HEK293 (cell line): ENCODE results near the gene ZNF543.
A peak's percentile ranks its signal among the peaks of the same experiment; 100 is the strongest.

Experiments
- CTCF ChIA-PET: fragments of 350-600 bp; formaldehyde crosslinking; extraction: SDS; loops from one replicate; lab custom pipeline; 2021; ENCODE audit warnings: antibody characterized with exemption; lab: Yijun Ruan, JAX
- POLR2A ChIA-PET: fragments of 300-600 bp; formaldehyde crosslinking; extraction: SDS; loops from one replicate; lab custom pipeline; 2020; ENCODE audit warnings: antibody characterized with exemption, inconsistent platforms; lab: Yijun Ruan, JAX
- H3K27ac ChIP-seq: fragments of 200-500 bp; sonication (Bioruptor generic); 2 replicates; pipeline ENCODE4 v1.5.1; 2014; ENCODE audit warnings: low read depth, low read length, control low read depth, inconsistent platforms; ENCODE audit errors: extremely low read depth
- H3K36me3 ChIP-seq, 2 experiments: fragments of 200-500 bp in 1 of 2; sonication (Bioruptor generic) in 1 of 2; 1 replicate in 1 of 2; 2 replicates in 1 of 2; pipeline ENCODE4 v1.5.1; 2014 to 2017; ENCODE audit warnings: inconsistent platforms in 2 of 2, low read length in 2 of 2; ENCODE audit not compliant: control insufficient read depth in 2 of 2, insufficient read depth in 1 of 2
- H3K4me1 ChIP-seq: fragments of 200-500 bp; sonication (Bioruptor generic); 2 replicates; pipeline ENCODE4 v1.5.1; 2014; ENCODE audit warnings: mild to moderate bottlenecking, low read length, inconsistent platforms; ENCODE audit not compliant: control insufficient read depth, insufficient read depth
- H3K4me3 ChIP-seq: 2 replicates; pipeline ENCODE4 v1.5.1; 2011; ENCODE audit warnings: low read depth, mild to moderate bottlenecking, control low read depth, low read length, moderate library complexity
- H3K9me3 ChIP-seq: fragments of 200-500 bp; sonication (Bioruptor generic); 2 replicates; pipeline ENCODE4 v1.5.1; 2014; ENCODE audit warnings: low read depth, low read length, inconsistent platforms; ENCODE audit not compliant: control insufficient read depth, insufficient read depth
- FEZF1 ChIP-seq: fragments of 450-650 bp; formaldehyde crosslinking; IDR thresholded peaks from 2 replicates; pipeline ENCODE4 v1.5.1; 2016; ENCODE audit warnings: missing biosample characterization, missing genetic modification characterization
- GLI4 ChIP-seq: fragments of 450-650 bp; formaldehyde crosslinking; IDR thresholded peaks from 2 replicates; pipeline ENCODE4 v1.5.1; 2016; ENCODE audit warnings: missing biosample characterization, missing genetic modification characterization
- GLIS1 ChIP-seq: fragments of 450-650 bp; formaldehyde crosslinking; IDR thresholded peaks from 2 replicates; pipeline ENCODE4 v1.5.1; 2016; ENCODE audit warnings: missing biosample characterization, missing genetic modification characterization
- KLF8 ChIP-seq: fragments of 450-650 bp; formaldehyde crosslinking; IDR thresholded peaks from 2 replicates; pipeline ENCODE4 v1.5.1; 2016; ENCODE audit warnings: missing biosample characterization, missing genetic modification characterization
- PATZ1 ChIP-seq: fragments of 450-650 bp; formaldehyde crosslinking; IDR thresholded peaks from 2 replicates; pipeline ENCODE4 v1.5.1; 2016; ENCODE audit warnings: missing biosample characterization, missing genetic modification characterization
- PRDM6 ChIP-seq: fragments of 450-650 bp; formaldehyde crosslinking; IDR thresholded peaks from 2 replicates; pipeline ENCODE4 v1.5.1; 2017; ENCODE audit warnings: missing biosample characterization, missing genetic modification characterization
- SETDB1 ChIP-seq: IDR thresholded peaks from one replicate; pipeline ENCODE4 v1.6.1; 2017; ENCODE audit warnings: mild to moderate bottlenecking, low read length, moderate library complexity, mixed read lengths; ENCODE audit not compliant: insufficient read length
- ZBTB11 ChIP-seq: fragments of 450-650 bp; formaldehyde crosslinking; conservative IDR thresholded peaks from 2 replicates; pipeline ENCODE4 v1.5.1; 2016; ENCODE audit warnings: low read depth, missing biosample characterization, missing genetic modification characterization
- ZBTB20 ChIP-seq: fragments of 450-650 bp; formaldehyde crosslinking; IDR thresholded peaks from 2 replicates; pipeline ENCODE4 v1.5.1; 2016; ENCODE audit warnings: missing biosample characterization, missing genetic modification characterization
- ZBTB49 ChIP-seq: fragments of 450-650 bp; formaldehyde crosslinking; IDR thresholded peaks from 2 replicates; pipeline ENCODE4 v1.5.1; 2016; ENCODE audit warnings: missing biosample characterization, missing genetic modification characterization, low read depth
- ZFP41 ChIP-seq: fragments of 450-650 bp; formaldehyde crosslinking; IDR thresholded peaks from 2 replicates; pipeline ENCODE4 v1.5.1; 2016; ENCODE audit warnings: missing biosample characterization, missing genetic modification characterization, borderline replicate concordance
- ZNF175 ChIP-seq: fragments of 450-650 bp; formaldehyde crosslinking; IDR thresholded peaks from 2 replicates; pipeline ENCODE4 v1.5.1; 2016; ENCODE audit warnings: missing biosample characterization, missing genetic modification characterization
- ZNF19 ChIP-seq: fragments of 450-650 bp; formaldehyde crosslinking; IDR thresholded peaks from 2 replicates; pipeline ENCODE4; 2016; ENCODE audit warnings: missing biosample characterization, missing genetic modification characterization, low read depth
- ZNF292 ChIP-seq: fragments of 450-650 bp; formaldehyde crosslinking; IDR thresholded peaks from 2 replicates; pipeline ENCODE4 v1.5.1; 2016; ENCODE audit warnings: low read depth, missing biosample characterization, missing genetic modification characterization, borderline replicate concordance
- ZNF335 ChIP-seq: fragments of 450-650 bp; formaldehyde crosslinking; conservative IDR thresholded peaks from 2 replicates; pipeline ENCODE4 v1.5.1; 2016; ENCODE audit warnings: missing biosample characterization, missing genetic modification characterization
- ZNF513 ChIP-seq: fragments of 450-650 bp; IDR thresholded peaks from 2 replicates; pipeline ENCODE4 v1.5.1; 2018; ENCODE audit warnings: missing biosample characterization, missing genetic modification characterization
- ZNF571 ChIP-seq: fragments of 450-650 bp; formaldehyde crosslinking; IDR thresholded peaks from 2 replicates; pipeline ENCODE4 v1.5.0; 2017; ENCODE audit warnings: missing biosample characterization, missing genetic modification characterization
- ZNF610 ChIP-seq: fragments of 450-650 bp; formaldehyde crosslinking; IDR thresholded peaks from 2 replicates; pipeline ENCODE4 v1.5.1; 2016; ENCODE audit warnings: missing biosample characterization, missing genetic modification characterization, borderline replicate concordance
- ZNF623 ChIP-seq: fragments of 450-650 bp; formaldehyde crosslinking; IDR thresholded peaks from 2 replicates; pipeline ENCODE4 v1.5.1; 2016; ENCODE audit warnings: missing biosample characterization, missing genetic modification characterization
- ZNF624 ChIP-seq: fragments of 450-650 bp; formaldehyde crosslinking; IDR thresholded peaks from 2 replicates; pipeline ENCODE4 v1.5.1; 2017; ENCODE audit warnings: missing biosample characterization, missing genetic modification characterization
- ZNF629 ChIP-seq: fragments of 450-650 bp; formaldehyde crosslinking; IDR thresholded peaks from 2 replicates; pipeline ENCODE4 v1.5.1; 2017; ENCODE audit warnings: missing biosample characterization, missing genetic modification characterization
- ZNF692 ChIP-seq: fragments of 450-650 bp; formaldehyde crosslinking; IDR thresholded peaks from 2 replicates; pipeline ENCODE4 v1.5.1; 2016; ENCODE audit warnings: missing biosample characterization, missing genetic modification characterization
- ZXDB ChIP-seq: fragments of 450-650 bp; formaldehyde crosslinking; IDR thresholded peaks from 2 replicates; pipeline ENCODE4 v1.5.1; 2016; ENCODE audit warnings: missing biosample characterization, missing genetic modification characterization

Gene ZNF543

GRCh38 chr19:57302020-57302465 lies 18.2 kb upstream of the ZNF543 start:
- Histone ChIP-seq H3K36me3 (peaks cover 37 to 55% of the 10 kb centered on the region in 2 experiments), H3K4me3 (no peak overlapping the region), H3K27ac (no peak overlapping the region; the same call in 1 of the 2 replicates), H3K4me1 (peaks cover 6% of the 10 kb centered on the region), H3K9me3 (no peaks in the 10 kb centered on the region)
- ChIA-PET CTCF (interaction anchor here (1.8 kb wide), 1 partner anchor 9 kb away, joined by 5 read pairs; no protein-coding TSS in a partner anchor), POLR2A (interaction anchor here (0.5 to 1.3 kb wide), 4 partner anchors 9 to 551 kb away, joined by 3 read pairs; partner anchors contain the start of genes TRAPPC2B, ZNF543 and ZNF547)
- TF ChIP-seq ZNF623 (tag by site-specific recombination) (no peak), ZNF629 (tag by site-specific recombination) (0 out of 2 replicates have a peak, but pooled peaks have one; percentile 21), ZBTB11 (no peak), FEZF1 (tag by site-specific recombination) (no peak), ZNF175 (tag by site-specific recombination) (no peak), KLF8 (tag by site-specific recombination) (peak; percentile 60), ZNF692 (tag by site-specific recombination) (no peak), ZBTB49 (tag by site-specific recombination) (no peak), SETDB1 (no peak), ZNF513 (tag by site-specific recombination) (no peak), ZXDB (tag by site-specific recombination) (no peak), PATZ1 (tag by site-specific recombination) (no peak), ZNF571 (tag by site-specific recombination) (no peak), PRDM6 (tag by site-specific recombination) (no peak), GLIS1 (tag by site-specific recombination) (no peak), GLI4 (tag by site-specific recombination) (no peak), ZNF292 (tag by site-specific recombination) (no peak), ZNF335 (tag by site-specific recombination) (no peak), ZNF19 (tag by site-specific recombination) (no peak), ZNF610 (tag by site-specific recombination) (no peak), ZFP41 (tag by site-specific recombination) (no peak), ZBTB20 (tag by site-specific recombination) (no peak), ZNF624 (tag by site-specific recombination) (no peak)
